NCI-H526 treated with DMSO at 0.1 percent for 48 hours (cell line): ENCODE measurements around the gene LGI1.
"Not testable (repeated sequence)": the region's sequence is repeated elsewhere in the genome, so short reads cannot be mapped to it uniquely, and the experiment has no call there.

Source experiments
- DNase-seq: peaks from one replicate; lab custom pipeline; 2025; lab: John Stamatoyannopoulos, UW

LGI1 gene

GRCh38 chr10:93807371-93807770 lies 49.6 kb downstream of the LGI1 start:
- no peak for DNase-seq

DNA sequence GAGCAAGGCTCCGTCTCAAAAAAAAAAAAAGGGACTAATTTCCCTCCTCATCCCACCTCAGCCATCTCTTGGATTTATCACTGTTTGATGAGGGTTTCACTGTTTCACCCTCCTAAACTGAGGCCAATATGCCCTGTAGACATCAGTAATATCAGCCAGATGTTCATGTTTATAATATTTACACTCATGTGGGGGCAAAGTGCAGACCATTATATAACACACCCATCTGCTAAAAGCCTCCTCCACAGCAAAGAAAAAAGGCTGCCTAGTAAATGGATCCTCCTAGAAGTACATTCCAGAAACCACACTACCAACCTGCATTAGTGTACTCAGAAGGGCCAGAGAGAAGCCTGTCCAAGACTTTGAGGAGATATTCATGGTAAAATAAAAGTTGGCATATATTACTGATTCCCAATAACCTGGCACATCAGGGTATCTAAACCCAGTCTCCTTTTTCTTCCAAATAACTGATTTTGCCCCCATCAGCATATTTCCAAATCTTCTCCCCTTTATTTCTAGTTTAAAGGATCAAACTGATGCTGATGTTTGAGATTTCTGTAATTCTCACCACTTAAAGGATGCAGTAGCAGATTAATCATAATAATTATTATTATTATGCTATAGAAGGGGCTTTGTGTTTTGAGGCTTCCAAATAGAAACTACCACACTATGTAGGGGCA lies 55.1 kb downstream of the LGI1 start:
- DNase-seq: no peak

GRCh38 chr10:93813507-93814465 lies 56.0 kb downstream of the LGI1 start:
- no peak for DNase-seq

DNA sequence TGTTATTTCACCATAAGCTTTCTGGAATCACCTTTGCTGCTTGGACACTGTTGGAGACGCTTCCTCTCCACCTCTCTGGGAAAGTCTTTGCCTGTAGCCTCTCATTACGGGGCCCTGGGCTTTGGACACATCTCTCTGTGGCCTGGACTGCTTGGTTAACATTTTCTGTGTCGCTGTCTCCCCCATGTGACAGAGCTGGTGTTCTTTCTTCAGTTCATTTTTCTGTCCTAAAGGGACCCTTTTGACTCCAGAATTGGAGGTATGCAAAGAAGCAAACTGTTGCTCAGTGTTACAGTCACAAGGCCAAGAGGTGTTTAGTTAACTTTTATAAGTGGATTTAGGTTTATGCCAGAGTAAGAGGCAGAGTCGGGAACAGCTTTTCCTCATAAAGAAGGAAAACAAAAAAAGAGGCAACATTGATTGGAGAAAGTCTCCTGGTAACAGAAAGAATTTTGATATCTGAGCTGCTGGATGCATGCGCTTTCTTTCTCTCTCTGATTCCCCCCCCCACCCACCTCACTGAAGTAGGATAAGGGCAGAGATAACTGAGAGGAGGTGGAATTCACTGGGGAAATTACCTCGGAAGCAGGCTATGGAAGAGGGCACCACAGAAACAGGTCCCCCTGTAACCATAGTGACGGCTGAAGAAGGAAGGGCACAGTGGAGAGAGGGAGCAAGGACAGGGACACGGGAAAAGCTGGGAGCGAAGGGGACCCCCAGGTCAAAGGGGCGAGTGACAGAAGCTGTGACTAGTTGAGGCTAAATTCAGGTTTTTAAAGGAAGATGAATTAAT lies 57.8 kb downstream of the LGI1 start:
- DNase-seq: no peak

DNA sequence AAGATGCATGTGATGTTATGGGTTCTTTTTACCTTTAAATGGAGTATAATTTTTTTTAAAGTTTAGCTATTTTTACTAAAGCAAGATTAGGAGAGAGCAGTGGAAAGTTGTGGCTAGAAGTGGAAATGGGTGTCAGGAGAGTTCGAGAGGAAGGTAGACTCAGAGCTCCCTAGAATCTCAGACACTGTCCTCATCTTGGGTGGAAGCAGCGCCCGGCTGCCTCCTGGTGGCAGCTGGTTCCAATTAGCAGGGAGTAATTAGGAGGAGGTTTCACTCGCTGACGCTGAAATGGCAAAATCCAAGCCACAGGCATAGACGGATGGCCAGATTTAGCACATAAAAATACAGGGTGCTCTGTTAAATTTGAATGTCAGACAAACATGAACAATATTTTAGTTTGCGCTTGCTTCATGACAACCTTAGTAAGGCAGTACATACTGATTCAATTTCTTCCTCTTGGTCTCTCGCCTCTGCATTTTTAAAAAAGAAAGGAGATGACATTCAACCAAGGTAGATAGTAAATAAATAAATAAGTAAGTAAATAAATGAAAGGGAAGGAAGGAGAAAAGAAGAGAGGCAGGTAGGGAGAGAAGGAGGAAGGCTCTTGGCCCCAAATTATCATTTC lies 58.5 kb downstream of the LGI1 start:
- DNase-seq: peak; percentile 24

DNA sequence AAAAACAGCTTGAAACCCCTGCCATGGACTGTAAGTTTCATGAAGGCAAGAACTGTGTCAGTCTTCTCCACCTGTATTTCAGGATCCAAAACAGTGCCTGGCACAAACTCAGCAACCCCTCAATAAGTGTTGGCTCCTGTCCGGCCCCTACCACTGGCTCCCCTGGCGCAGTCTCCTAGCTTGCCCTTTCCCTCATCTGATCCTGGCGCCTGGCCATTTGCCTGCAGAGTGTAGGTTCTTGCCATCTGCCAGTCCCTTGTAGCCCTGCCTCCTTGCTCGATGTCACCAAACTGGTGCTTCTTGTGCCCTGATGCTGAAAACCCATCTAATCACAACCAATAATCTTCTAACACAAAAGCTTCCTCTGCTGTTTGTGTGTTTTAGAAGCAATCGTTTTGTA lies 60.4 kb downstream of the LGI1 start:
- DNase-seq: no peak

- DNase-seq: no peak
These were observed 61.8 kb downstream of the LGI1 start for GRCh38 chr10:93819520-93819919.

- no peak for DNase-seq
These were observed 62.7 kb downstream of the LGI1 start for GRCh38 chr10:93820434-93820833.

- DNase-seq: no peak
These were observed 63.5 kb downstream of the LGI1 start for GRCh38 chr10:93821051-93821772.

GRCh38 chr10:93826355-93826754 lies 68.6 kb downstream of the LGI1 start:
- DNase-seq: no peak

DNA sequence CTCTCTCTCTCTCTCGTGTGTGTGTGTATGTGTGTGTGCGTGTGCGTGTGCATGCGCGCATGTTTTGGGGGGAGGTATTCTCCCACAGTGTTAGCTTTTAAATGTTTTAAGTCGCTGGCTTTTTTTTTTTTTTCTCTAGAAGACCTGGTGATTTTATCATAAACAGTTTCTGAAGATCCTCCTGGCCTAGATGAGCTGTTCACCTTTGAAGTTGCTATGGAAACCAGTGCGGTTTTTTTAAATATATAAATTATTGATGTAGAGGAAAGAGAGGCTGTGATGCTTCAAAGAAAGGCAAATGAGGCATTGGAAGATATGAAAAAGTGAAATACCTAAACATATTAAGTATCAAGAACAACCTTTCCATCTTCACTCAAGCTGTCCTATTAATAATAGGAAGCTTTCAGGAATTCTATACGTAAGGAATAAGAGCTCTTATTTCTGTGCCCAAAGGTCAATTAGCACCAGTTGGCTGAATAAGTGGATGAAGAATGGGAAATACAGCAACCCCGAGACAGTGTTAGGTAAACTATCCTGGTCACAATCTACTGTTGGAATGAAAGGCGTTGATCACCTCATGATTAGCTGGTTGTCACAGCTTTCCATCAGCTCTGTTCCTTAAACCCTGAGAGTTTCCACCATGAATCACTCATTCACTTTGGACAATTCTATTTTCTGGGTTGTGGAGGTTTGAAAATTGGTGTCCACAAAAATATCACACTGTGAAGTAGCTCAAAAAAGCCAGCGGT lies 69.5 kb downstream of the LGI1 start:
- DNase-seq: no peak

GRCh38 chr10:93831065-93831464 lies 73.3 kb downstream of the LGI1 start:
- DNase-seq: not testable (repeated sequence)

GRCh38 chr10:93835770-93836169 lies 78.0 kb downstream of the LGI1 start:
- no peak for DNase-seq

DNA sequence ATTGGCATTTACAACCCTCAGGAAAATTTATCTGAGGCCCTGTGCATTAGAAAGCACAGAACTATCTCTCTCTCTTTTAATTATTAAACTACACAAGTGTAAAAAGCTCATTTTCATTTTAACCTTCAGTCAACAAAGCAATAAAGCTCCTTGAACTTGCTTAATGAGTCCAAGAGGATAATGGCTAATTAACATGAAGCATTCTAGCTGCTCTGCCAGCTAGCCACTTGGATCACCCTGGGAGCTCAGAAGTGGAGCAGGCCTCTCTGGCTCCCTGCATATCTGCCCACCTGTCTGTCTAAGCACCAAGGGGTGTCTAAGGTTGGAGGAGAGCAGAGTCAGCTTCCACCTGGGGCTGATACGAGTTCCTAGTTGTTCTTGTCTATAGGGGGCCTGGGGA lies 80.1 kb downstream of the LGI1 start:
- no peak for DNase-seq

GRCh38 chr10:93838278-93838677 lies 80.5 kb downstream of the LGI1 start:
- DNase-seq: no peak

- DNase-seq: no peak
These were observed 84.2 kb downstream of the LGI1 start for GRCh38 chr10:93841961-93842360.

GRCh38 chr10:93844979-93845626 lies 87.4 kb downstream of the LGI1 start:
- DNase-seq: no peak
